NCI-H128 (cell line): ENCODE results near the gene FOXD4L6.
"Not testable (repeated sequence)": the region's sequence is repeated elsewhere in the genome, so short reads cannot be mapped to it uniquely, and the experiment has no call there.

Source experiments
- DNase-seq: peaks from one replicate; lab custom pipeline; 2025; ENCODE audit not compliant: unreplicated experiment; lab: John Stamatoyannopoulos, UW

The FOXD4L6 gene

GRCh38 chr9:41128581-41128980 lies at the start of gene FOXD4L6:
FOXD4L6 (minus strand) TSS chr9:41128681; CDS start chr9:41128383, 298 bp downstream.
- not testable (repeated sequence) for DNase-seq

GRCh38 chr9:41174994-41175393 lies 46.5 kb upstream of the FOXD4L6 start:
- DNase-seq, result not testable (repeated sequence)

- not testable (repeated sequence) for DNase-seq
These were observed 21.6 kb upstream of the FOXD4L6 start for GRCh38 chr9:41150116-41150515.

- DNase-seq, result not testable (repeated sequence)
These were observed 13.4 kb upstream of the FOXD4L6 start for GRCh38 chr9:41141878-41142277.

GRCh38 chr9:41126746-41127446 lies 1.6 kb downstream of the FOXD4L6 start:
- DNase-seq, result not testable (repeated sequence)

GRCh38 chr9:41125936-41126335 lies 2.5 kb downstream of the FOXD4L6 start:
- DNase-seq, result not testable (repeated sequence)

- not testable (repeated sequence) for DNase-seq
These were observed 3.3 kb downstream of the FOXD4L6 start for GRCh38 chr9:41125109-41125658.

- DNase-seq, result not testable (repeated sequence)
These were observed 4.0 kb downstream of the FOXD4L6 start for GRCh38 chr9:41124250-41125108.

GRCh38 chr9:41123812-41124211 lies 4.7 kb downstream of the FOXD4L6 start:
- not testable (repeated sequence) for DNase-seq

- not testable (repeated sequence) for DNase-seq
These were observed 5.1 kb downstream of the FOXD4L6 start for GRCh38 chr9:41123396-41123795.

- DNase-seq, result not testable (repeated sequence)
These were observed 7.8 kb downstream of the FOXD4L6 start for GRCh38 chr9:41120696-41121095.

- not testable (repeated sequence) for DNase-seq
These were observed 8.8 kb downstream of the FOXD4L6 start for GRCh38 chr9:41119719-41120118.

- not testable (repeated sequence) for DNase-seq
These were observed 9.2 kb downstream of the FOXD4L6 start for GRCh38 chr9:41119311-41119710.

GRCh38 chr9:41113348-41113747 lies 15.1 kb downstream of the FOXD4L6 start:
- not testable (repeated sequence) for DNase-seq

- DNase-seq, result not testable (repeated sequence)
These were observed 17.1 kb downstream of the FOXD4L6 start for GRCh38 chr9:41111414-41111813.

GRCh38 chr9:41110913-41111312 lies 17.6 kb downstream of the FOXD4L6 start:
- not testable (repeated sequence) for DNase-seq

GRCh38 chr9:41109253-41109652 lies 19.2 kb downstream of the FOXD4L6 start:
- DNase-seq, result not testable (repeated sequence)

GRCh38 chr9:41108816-41109215 lies 19.7 kb downstream of the FOXD4L6 start:
- DNase-seq, result not testable (repeated sequence)

- not testable (repeated sequence) for DNase-seq
These were observed 21.9 kb downstream of the FOXD4L6 start for GRCh38 chr9:41106472-41107116.

GRCh38 chr9:41105557-41106253 lies 22.8 kb downstream of the FOXD4L6 start:
- DNase-seq, result not testable (repeated sequence)
